Pancreas (tissue), 10 donors: ENCODE data around the gene C12orf75. TPM values are rescaled to one million over a fixed set of nuclear protein-coding genes. Genes with fewer than 3 reads are reported as not detected.

Experiments
- ATAC-seq, 4 donors: fragments of 200-7000 bp; cut with Tn5 transposase; one replicate each; pipeline versions ENCODE4 v1.8.0 to v1.9.1; 2020; ENCODE audit warnings: mild to moderate bottlenecking in 4 of 4, moderate library complexity in 4 of 4
- DNase-seq, 6 donors: peaks; one replicate each; pipeline ENCODE4 v3.0.0-alpha.2; 2020
- FAIRE-seq: peaks from 2 replicates; lab custom pipeline; 2012; peaks lifted over from hg19 to GRCh38; lab: Jason Lieb, UNC
- H3K27ac ChIP-seq, 4 donors: fragments of 200-600 bp; sonication (generic); 1 replicate in 3 of 4; 2 replicates in 1 of 4; pipeline versions ENCODE4 v1.5.0 to v1.8.0; 2020
- H3K27me3 ChIP-seq, 4 donors: fragments of 200-600 bp; one replicate each; pipeline ENCODE4 v1.8.0; 2021
- H3K36me3 ChIP-seq, 3 donors: fragments of 200-600 bp; sonication (generic) in 1 of 3; one replicate each; pipeline versions ENCODE4 v1.5.0 to v1.8.0; 2020 to 2021
- H3K4me1 ChIP-seq, 3 donors: fragments of 200-600 bp; one replicate each; pipeline ENCODE4 v1.8.0; 2021
- H3K4me3 ChIP-seq, 4 donors: fragments of 200-600 bp; sonication (generic) in 2 of 4; one replicate each; pipeline versions ENCODE4 v1.5.0 to v1.8.0; 2020 to 2021
- H3K9me3 ChIP-seq, 4 donors: fragments of 200-600 bp; one replicate each; pipeline ENCODE4 v1.8.0; 2021
- CTCF ChIP-seq, 4 donors: fragments of 200-600 bp; sonication (generic) in 3 of 4; IDR thresholded peaks; one replicate each; pipeline versions ENCODE4 v1.5.0 to v1.8.0; 2021; ENCODE audit warnings: antibody characterized with exemption in 4 of 4
- WGBS, 2 donors: extraction: QIAGEN DNeasy Blood & Tissue Kit; methylation state at CpG; one replicate each; pipeline ENCODE4 v1.1.7; 2013; 5-methylcytosine and 5-hydroxymethylcytosine counted together
- intact Hi-C, 3 donors: fragments of 100-400 bp; cut with DNase I; formaldehyde crosslinking; loops; one replicate each; pipeline versions ENCODE4 v1.11.1 to v1.14.2; 2022
- polyA plus RNA-seq, 2 donors: library from polyadenylated mRNA; stranded (reverse); fragments of 200-250 nt; gene quantifications; one replicate each; pipeline ENCODE4 v1.2.3, GENCODE V29; 2013
- total RNA-seq, 6 donors: library from RNA; stranded (reverse); fragmentation: NEBNext Ultra II Directional in 4 of 6; extraction: Animal tissue kit (Norgen Biotek cat#: 25700) in 4 of 6; gene quantifications; one replicate each; pipeline versions ENCODE4 v1.2.1 to v1.2.4, GENCODE V29; 2021 to 2023
- donor health status: healthy with polysubstance abuse.
- donor health status: DM: no; HTN: no; CAD: no; lungs with moderate emphysema.
- donor health status: DM: no; HTN: no; CAD: no.
- donor health status: control.
- donor health status: control.
- donor health status: Bipolar disorder and iron deficiency.
- donor health status: DM: yes; HTN: yes; CAD: no.
- donor health status: DM: no; HTN: no; CAD: no.
- donor health status: DM: no; HTN: no; CAD: no.
- donor health status: DM: yes; HTN: yes; CAD: no.

The C12orf75 gene
- total and polyA plus RNA-seq, 8 donors = 20.2 to 104 (median 43.5) TPM

GRCh38 chr12:105396024-105396423 is 65.5 kb downstream of the C12orf75 start:
- Histone ChIP-seq H3K27me3 (no peaks in the 10 kb centered on the region), H3K27ac (no peak overlapping the region), H3K36me3 (no peaks in the 10 kb centered on the region), H3K4me1 (no peaks in the 10 kb centered on the region), H3K4me3 (no peak overlapping the region), H3K9me3 (no peaks in the 10 kb centered on the region)
- no peak for TF ChIP-seq CTCF (IDR thresholded peaks at IDR 0.05)
- 97% methylated on average over 1 of the region's 1 CpG for WGBS, 2 donors
- ATAC-seq = no peak
- intact Hi-C loops = no loop called here
- no peak for FAIRE-seq
- DNase-seq = no peak

GRCh38 chr12:105396983-105397382 is 66.5 kb downstream of the C12orf75 start:
- FAIRE-seq (no peak), ATAC-seq (peak in 2 of 4 donors; percentile 57 to 65), DNase-seq (no peak)
- Histone ChIP-seq H3K4me3 (no peak overlapping the region), H3K36me3 (no peaks in the 10 kb centered on the region), H3K4me1 (no peaks in the 10 kb centered on the region), H3K27ac (no peak overlapping the region), H3K9me3 (no peaks in the 10 kb centered on the region), H3K27me3 (no peaks in the 10 kb centered on the region)
- 42 to 48% methylated on average over 2 of the region's 2 CpGs for WGBS, 2 donors
- intact Hi-C loops = no loop called here
- no peak for TF ChIP-seq CTCF (IDR thresholded peaks at IDR 0.05)

GRCh38 chr12:105398930-105399329 is 68.4 kb downstream of the C12orf75 start:
- Histone ChIP-seq H3K27ac (no peak overlapping the region), H3K27me3 (no peaks in the 10 kb centered on the region), H3K9me3 (no peaks in the 10 kb centered on the region), H3K4me3 (no peak overlapping the region), H3K4me1 (no peaks in the 10 kb centered on the region), H3K36me3 (no peaks in the 10 kb centered on the region)
- FAIRE-seq (no peak), ATAC-seq (no peak), DNase-seq (no peak)
- intact Hi-C loops = no loop called here
- 96 to 98% methylated on average over 2 of the region's 2 CpGs for WGBS, 2 donors
- no peak for TF ChIP-seq CTCF (IDR thresholded peaks at IDR 0.05)

- H3K4me1 ChIP-seq = no peaks in the 10 kb centered on the region
- H3K4me3 ChIP-seq = no peak overlapping the region
- no peaks in the 10 kb centered on the region for H3K36me3 ChIP-seq
- no peak for ATAC-seq
- DNase-seq = no peak
- 85 to 86% methylated on average over 7 of the region's 7 CpGs for WGBS, 2 donors
- no peaks in the 10 kb centered on the region for H3K27me3 ChIP-seq
- H3K9me3 ChIP-seq = no peaks in the 10 kb centered on the region
- intact Hi-C loops = no loop called here
- FAIRE-seq = no peak
- no peak for TF ChIP-seq CTCF (IDR thresholded peaks at IDR 0.05)
- no peak overlapping the region for H3K27ac ChIP-seq
Measured at GRCh38 chr12:105399428-105400081, 69.1 kb downstream of the C12orf75 start.

- Histone ChIP-seq H3K4me3 (no peak overlapping the region), H3K36me3 (no peaks in the 10 kb centered on the region), H3K9me3 (no peaks in the 10 kb centered on the region), H3K27ac (no peak overlapping the region), H3K4me1 (no peaks in the 10 kb centered on the region), H3K27me3 (no peaks in the 10 kb centered on the region)
- 91 to 92% methylated on average over 4 of the region's 4 CpGs for WGBS, 2 donors
- no peak for DNase-seq
- intact Hi-C loops = no loop called here
- no peak for TF ChIP-seq CTCF (IDR thresholded peaks at IDR 0.05)
- no peak for ATAC-seq
- FAIRE-seq = no peak
Measured at GRCh38 chr12:105400227-105400626, 69.7 kb downstream of the C12orf75 start.
